Activated T-helper 9 cell treated with anti-CD3 and anti-CD28 coated beads, Interleukin-2, amount 50 U/mL, for 16 hours (primary cell): ENCODE data around the gene LEKR1.

Experiments
- DNase-seq: peaks from one replicate; pipeline ENCODE4 v3.0.0-alpha.2; 2020; ENCODE audit warnings: low read depth

LEKR1 gene

GRCh38 chr3:157081626-157082210 is 255.6 kb downstream of the LEKR1 start:
- peak; percentile 79 for DNase-seq

- DNase-seq, result no peak
Observed at GRCh38 chr3:157082305-157082982, 256.3 kb downstream of the LEKR1 start.

- DNase-seq, result no peak
Observed at GRCh38 chr3:157083824-157084223, 257.7 kb downstream of the LEKR1 start.

GRCh38 chr3:157086060-157086750 is 260.1 kb downstream of the LEKR1 start:
- DNase-seq, result no peak

- no peak for DNase-seq
Observed at GRCh38 chr3:157086775-157087174, 260.6 kb downstream of the LEKR1 start.

GRCh38 chr3:157087373-157087772 is 261.2 kb downstream of the LEKR1 start:
- no peak for DNase-seq

- no peak for DNase-seq
Observed at GRCh38 chr3:157087780-157088600, 261.8 kb downstream of the LEKR1 start.

- peak; percentile 88 for DNase-seq
Observed at GRCh38 chr3:157088601-157089454, 262.7 kb downstream of the LEKR1 start.

GRCh38 chr3:157089455-157090221 is 263.5 kb downstream of the LEKR1 start:
- peak; percentile 20 for DNase-seq

- DNase-seq, result no peak
Observed at GRCh38 chr3:157091083-157091833, 265.1 kb downstream of the LEKR1 start.

GRCh38 chr3:157092230-157092629 is 266.1 kb downstream of the LEKR1 start:
- no peak for DNase-seq

GRCh38 chr3:157093096-157093495 is 266.9 kb downstream of the LEKR1 start:
- no peak for DNase-seq

GRCh38 chr3:157094301-157094700 is 268.1 kb downstream of the LEKR1 start:
- no peak for DNase-seq

GRCh38 chr3:157094751-157095480 is 268.8 kb downstream of the LEKR1 start:
- DNase-seq, result no peak
